ENCODE results near the gene VGF.

DNA sequence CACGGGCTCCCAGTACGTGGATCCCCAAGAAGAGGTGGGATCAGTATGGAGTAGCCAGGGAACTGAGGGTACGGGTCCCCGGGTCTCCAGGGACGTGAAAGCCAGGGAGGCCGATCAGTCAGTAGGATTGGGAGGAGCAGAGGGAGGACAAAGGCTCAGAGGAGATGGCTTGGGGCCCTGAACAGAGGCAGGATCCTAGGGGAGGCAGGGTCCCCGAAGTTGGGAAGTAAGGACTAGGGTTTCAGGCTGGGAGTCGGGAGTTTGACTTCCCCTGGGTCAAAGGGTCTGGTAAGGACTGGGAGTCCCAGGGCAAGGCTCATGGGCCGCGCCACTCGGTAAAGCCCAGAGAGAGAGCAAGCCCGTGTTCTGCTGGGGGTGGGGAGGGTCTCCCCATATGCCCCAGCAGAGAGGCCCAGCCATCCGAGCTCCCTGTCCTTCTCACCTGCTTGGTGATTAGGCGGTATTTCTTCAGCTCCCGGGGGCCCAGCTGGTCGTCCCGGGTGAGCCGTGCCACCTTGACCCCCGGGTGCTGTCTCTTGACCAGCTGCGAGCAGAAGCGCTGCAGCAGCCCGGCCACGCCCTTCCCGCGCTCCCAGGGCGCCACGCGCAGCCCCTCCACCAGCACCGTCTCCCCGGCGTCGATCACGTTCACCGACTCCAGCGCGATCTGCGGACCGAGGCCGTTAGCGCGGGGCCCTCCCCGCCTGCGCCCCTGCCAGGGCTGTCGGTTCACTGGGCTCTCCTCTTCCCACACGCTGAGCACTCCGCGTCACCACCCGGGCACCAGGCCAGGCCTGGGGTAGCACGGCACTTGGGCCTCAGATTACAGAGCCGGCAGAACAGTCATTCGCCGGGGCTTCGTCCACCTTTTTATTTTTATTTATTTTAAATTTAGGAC is 7.7 kb upstream of the VGF start:
- TF ChIP-seq ZNF121 (tag by site-specific recombination; IDR thresholded peaks at IDR 0.05), result no peak
- TF ChIP-seq TCF7L2 (IDR thresholded peaks at IDR 0.05; ENCODE audit: borderline replicate concordance, low read depth, low read length), result no peak
- TF ChIP-seq ZFP37 (tag by site-specific recombination; IDR thresholded peaks at IDR 0.05), result no peak; the same call in 1 of the 2 replicates
- no peak for TF ChIP-seq ZNF558 (tag by site-specific recombination; IDR thresholded peaks at IDR 0.05)
- no peak for TF ChIP-seq OVOL3 (tag by site-specific recombination; IDR thresholded peaks at IDR 0.05)
- TF ChIP-seq, protein P1, sequence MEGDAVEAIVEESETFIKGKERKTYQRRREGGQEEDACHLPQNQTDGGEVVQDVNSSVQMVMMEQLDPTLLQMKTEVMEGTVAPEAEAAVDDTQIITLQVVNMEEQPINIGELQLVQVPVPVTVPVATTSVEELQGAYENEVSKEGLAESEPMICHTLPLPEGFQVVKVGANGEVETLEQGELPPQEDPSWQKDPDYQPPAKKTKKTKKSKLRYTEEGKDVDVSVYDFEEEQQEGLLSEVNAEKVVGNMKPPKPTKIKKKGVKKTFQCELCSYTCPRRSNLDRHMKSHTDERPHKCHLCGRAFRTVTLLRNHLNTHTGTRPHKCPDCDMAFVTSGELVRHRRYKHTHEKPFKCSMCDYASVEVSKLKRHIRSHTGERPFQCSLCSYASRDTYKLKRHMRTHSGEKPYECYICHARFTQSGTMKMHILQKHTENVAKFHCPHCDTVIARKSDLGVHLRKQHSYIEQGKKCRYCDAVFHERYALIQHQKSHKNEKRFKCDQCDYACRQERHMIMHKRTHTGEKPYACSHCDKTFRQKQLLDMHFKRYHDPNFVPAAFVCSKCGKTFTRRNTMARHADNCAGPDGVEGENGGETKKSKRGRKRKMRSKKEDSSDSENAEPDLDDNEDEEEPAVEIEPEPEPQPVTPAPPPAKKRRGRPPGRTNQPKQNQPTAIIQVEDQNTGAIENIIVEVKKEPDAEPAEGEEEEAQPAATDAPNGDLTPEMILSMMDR (tag by site-specific recombination; IDR thresholded peaks at IDR 0.05), result no peak
- TF ChIP-seq ZNF629 (tag by site-specific recombination; IDR thresholded peaks at IDR 0.05), result no peak
- TF ChIP-seq PBX3 (CRISPR knock-in tag; IDR thresholded peaks at IDR 0.05), result no peak
- no peak for TF ChIP-seq ZBTB11 (tag by site-specific recombination; conservative IDR thresholded peaks at IDR 0.05; ENCODE audit: low read depth)
- TF ChIP-seq, protein P2, sequence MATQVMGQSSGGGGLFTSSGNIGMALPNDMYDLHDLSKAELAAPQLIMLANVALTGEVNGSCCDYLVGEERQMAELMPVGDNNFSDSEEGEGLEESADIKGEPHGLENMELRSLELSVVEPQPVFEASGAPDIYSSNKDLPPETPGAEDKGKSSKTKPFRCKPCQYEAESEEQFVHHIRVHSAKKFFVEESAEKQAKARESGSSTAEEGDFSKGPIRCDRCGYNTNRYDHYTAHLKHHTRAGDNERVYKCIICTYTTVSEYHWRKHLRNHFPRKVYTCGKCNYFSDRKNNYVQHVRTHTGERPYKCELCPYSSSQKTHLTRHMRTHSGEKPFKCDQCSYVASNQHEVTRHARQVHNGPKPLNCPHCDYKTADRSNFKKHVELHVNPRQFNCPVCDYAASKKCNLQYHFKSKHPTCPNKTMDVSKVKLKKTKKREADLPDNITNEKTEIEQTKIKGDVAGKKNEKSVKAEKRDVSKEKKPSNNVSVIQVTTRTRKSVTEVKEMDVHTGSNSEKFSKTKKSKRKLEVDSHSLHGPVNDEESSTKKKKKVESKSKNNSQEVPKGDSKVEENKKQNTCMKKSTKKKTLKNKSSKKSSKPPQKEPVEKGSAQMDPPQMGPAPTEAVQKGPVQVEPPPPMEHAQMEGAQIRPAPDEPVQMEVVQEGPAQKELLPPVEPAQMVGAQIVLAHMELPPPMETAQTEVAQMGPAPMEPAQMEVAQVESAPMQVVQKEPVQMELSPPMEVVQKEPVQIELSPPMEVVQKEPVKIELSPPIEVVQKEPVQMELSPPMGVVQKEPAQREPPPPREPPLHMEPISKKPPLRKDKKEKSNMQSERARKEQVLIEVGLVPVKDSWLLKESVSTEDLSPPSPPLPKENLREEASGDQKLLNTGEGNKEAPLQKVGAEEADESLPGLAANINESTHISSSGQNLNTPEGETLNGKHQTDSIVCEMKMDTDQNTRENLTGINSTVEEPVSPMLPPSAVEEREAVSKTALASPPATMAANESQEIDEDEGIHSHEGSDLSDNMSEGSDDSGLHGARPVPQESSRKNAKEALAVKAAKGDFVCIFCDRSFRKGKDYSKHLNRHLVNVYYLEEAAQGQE (tag by site-specific recombination; IDR thresholded peaks at IDR 0.05), result no peak
- no peak for TF ChIP-seq HOXD13 (CRISPR knock-in tag; IDR thresholded peaks at IDR 0.05; ENCODE audit: borderline replicate concordance)
- TF ChIP-seq ZNF19 (tag by site-specific recombination; IDR thresholded peaks at IDR 0.05; ENCODE audit: low read depth), result no peak
- no peak for TF ChIP-seq ZNF621 (tag by site-specific recombination; IDR thresholded peaks at IDR 0.05)

All from HEK293 (cell line).